Measurements from ENCODE around the gene TMEM213.

- TF ChIP-seq CTCF (IDR thresholded peaks at IDR 0.05; ENCODE audit: borderline replicate concordance, extremely low read depth, low read length, poor library complexity, severe bottlenecking) (no peak), EZH2 (IDR thresholded peaks at IDR 0.05; ENCODE audit: borderline replicate concordance, low read depth, low read length, severe bottlenecking) (no peak)
These were observed 50.5 kb downstream of the TMEM213 start for GRCh38 chr7:138848056-138848980.

Measured in DND-41 (cell line).